Measurements from ENCODE around the gene AADACL3.
"Not testable (repeated sequence)": the region's sequence is repeated elsewhere in the genome, so short reads cannot be mapped to it uniquely, and the experiment has no call there.

The AADACL3 gene

DNA sequence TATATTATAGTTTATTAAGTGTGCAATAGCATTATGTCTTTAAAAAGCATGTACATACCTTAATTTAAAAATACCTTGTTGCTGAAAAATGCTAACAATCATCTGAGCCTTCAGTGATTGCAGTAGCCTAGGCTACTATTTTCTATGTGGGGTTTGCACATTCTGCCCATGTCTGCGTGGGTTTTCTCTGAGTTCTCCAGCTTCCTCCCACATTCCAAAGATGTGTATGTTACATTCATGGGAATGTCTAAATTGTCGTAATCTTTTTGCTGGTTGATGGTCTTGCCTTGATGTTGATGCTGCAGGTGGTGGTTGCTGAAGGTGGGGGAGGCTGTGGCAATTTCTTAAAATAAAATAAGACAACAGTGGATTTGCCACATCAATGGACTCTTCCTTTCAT lies 12.5 kb downstream of the AADACL3 start:
- Mint-ChIP-seq H3K36me3 (ENCODE audit: low read depth) (no peaks in the 10 kb centered on the region), H3K4me3 (no peak overlapping the region), H3K27ac (no peak overlapping the region), H3K4me1 (no peaks in the 10 kb centered on the region), H3K9me3 (peaks cover 37% of the 10 kb centered on the region), H3K27me3 (ENCODE audit: low read depth) (peaks cover 22% of the 10 kb centered on the region)
- TF ChIP-seq, protein P1, sequence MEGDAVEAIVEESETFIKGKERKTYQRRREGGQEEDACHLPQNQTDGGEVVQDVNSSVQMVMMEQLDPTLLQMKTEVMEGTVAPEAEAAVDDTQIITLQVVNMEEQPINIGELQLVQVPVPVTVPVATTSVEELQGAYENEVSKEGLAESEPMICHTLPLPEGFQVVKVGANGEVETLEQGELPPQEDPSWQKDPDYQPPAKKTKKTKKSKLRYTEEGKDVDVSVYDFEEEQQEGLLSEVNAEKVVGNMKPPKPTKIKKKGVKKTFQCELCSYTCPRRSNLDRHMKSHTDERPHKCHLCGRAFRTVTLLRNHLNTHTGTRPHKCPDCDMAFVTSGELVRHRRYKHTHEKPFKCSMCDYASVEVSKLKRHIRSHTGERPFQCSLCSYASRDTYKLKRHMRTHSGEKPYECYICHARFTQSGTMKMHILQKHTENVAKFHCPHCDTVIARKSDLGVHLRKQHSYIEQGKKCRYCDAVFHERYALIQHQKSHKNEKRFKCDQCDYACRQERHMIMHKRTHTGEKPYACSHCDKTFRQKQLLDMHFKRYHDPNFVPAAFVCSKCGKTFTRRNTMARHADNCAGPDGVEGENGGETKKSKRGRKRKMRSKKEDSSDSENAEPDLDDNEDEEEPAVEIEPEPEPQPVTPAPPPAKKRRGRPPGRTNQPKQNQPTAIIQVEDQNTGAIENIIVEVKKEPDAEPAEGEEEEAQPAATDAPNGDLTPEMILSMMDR (IDR thresholded peaks at IDR 0.05; ENCODE audit: unreplicated experiment in 3 of 3) = no peak

DNA sequence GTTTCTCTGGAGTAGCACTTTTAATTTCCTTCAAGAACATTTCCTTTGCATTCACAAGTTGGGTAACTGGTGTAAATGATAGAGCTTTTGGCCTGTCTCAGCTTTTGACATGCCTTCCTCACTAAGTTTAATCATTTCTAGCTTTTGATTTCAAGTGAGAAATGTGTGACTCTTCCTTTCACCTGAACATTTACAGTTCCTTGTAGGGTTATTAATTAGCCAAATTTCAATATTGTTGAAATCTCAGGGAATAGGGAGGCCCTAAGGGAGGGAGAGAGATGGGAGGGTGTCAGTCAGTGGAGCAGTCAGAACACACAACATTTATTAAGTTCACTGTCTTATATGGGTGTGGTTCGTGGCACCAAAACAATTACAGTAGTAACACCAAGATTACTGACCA lies 14.2 kb downstream of the AADACL3 start:
- Mint-ChIP-seq H3K27ac (no peak overlapping the region), H3K27me3 (ENCODE audit: low read depth) (peaks cover 25% of the 10 kb centered on the region), H3K4me1 (no peaks in the 10 kb centered on the region), H3K36me3 (ENCODE audit: low read depth) (no peaks in the 10 kb centered on the region), H3K9me3 (peaks cover 42% of the 10 kb centered on the region), H3K4me3 (no peak overlapping the region)
- TF ChIP-seq, protein P1 (IDR thresholded peaks at IDR 0.05; ENCODE audit: unreplicated experiment in 3 of 3) = no peak

DNA sequence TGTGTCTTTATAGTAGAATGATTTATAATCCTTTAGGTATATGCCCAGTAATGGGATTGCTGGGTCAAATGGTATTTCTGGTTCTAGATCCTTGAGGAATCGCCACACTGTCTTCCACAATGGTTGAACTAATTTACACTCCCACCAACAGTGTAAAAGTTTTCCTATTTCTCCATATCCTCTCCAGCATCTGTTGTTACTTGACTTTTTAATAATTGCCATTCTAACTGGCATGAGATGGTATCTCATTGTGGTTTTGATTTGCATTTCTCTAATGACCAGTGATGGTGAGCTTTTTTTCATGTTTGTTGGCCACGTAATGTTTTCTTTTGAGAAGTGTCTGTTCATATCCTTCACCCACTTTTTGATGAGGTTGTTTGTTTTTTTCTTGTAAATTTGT lies 15.2 kb downstream of the AADACL3 start:
- H3K9me3 Mint-ChIP-seq = peaks cover 45% of the 10 kb centered on the region
- peaks cover 25% of the 10 kb centered on the region for H3K27me3 Mint-ChIP-seq (ENCODE audit: low read depth)
- not testable (repeated sequence) for H3K4me1 Mint-ChIP-seq; H3K27ac Mint-ChIP-seq; H3K4me3 Mint-ChIP-seq; H3K36me3 Mint-ChIP-seq (ENCODE audit: low read depth)

DNA sequence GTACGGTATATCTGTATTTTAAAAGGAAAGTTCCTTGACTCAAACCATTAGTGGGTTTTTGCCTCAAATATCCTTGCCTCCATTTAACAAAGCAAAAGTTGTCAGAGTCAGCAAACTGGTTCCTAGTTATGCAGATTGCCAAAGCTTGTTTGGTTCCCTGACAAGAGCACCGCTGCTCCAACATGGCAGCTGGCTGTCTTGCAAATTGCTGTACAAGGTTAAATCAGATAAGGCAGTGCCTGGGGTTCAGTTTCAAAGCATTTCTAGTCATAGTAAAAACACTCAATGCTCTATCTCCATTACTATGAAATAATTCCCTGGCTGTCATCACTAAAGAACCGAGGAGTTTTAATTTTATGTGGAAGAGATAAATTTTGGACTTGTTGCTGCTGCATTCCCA lies 18.7 kb downstream of the AADACL3 start:
- Mint-ChIP-seq H3K4me3 (no peak overlapping the region), H3K9me3 (peaks cover 53% of the 10 kb centered on the region), H3K27me3 (ENCODE audit: low read depth) (peaks cover 25% of the 10 kb centered on the region), H3K36me3 (ENCODE audit: low read depth) (no peaks in the 10 kb centered on the region), H3K27ac (no peak overlapping the region), H3K4me1 (peaks cover 5% of the 10 kb centered on the region)
- TF ChIP-seq, protein P1 (IDR thresholded peaks at IDR 0.05; ENCODE audit: unreplicated experiment in 3 of 3) = no peak

DNA sequence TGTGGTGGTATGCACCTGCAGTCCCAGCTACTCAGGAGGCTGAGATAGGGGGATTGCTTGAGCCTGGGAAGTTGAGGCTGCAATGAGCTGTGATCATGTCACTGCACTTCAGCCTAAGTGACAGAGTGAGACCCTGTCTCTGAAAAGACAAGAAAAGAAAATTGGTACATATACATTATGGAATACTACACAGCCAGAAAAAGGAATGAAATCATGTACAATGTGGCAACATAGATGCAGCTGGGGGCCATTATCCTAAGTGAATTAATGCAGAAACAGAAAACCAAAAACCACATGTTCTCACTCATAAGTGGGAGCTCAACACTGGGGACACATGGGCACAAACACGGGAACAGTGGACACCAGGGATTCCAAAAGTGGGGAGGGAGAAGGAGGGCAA lies 23.0 kb downstream of the AADACL3 start:
- Mint-ChIP-seq H3K36me3 (ENCODE audit: low read depth) (no peaks in the 10 kb centered on the region), H3K27me3 (ENCODE audit: low read depth) (peaks cover 8% of the 10 kb centered on the region), H3K9me3 (peaks cover 26% of the 10 kb centered on the region), H3K4me3 (no peak overlapping the region), H3K4me1 (peaks cover 5% of the 10 kb centered on the region), H3K27ac (no peak overlapping the region)
- TF ChIP-seq, protein P1 (IDR thresholded peaks at IDR 0.05; ENCODE audit: unreplicated experiment in 3 of 3) = no peak

DNA sequence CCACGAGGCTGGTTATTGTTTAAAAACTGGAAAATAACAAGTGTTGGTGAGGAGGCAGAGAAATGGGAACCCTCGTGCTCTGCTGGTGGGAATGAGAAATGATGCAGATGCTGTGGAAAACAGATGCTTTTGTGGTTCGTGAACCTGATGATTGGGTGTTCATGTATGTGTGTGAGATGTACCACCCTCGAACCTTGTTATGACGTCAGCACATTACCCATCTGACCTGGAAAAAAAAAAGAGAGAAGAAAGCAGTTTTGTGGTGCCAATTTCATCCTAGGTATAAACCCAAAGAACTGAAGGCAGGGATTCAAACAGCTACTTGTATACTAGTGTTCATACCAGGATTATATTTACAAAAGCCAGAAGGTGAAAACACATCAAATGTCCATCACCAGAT lies 23.7 kb downstream of the AADACL3 start:
- Mint-ChIP-seq H3K27me3 (ENCODE audit: low read depth) (peaks cover 4% of the 10 kb centered on the region), H3K36me3 (ENCODE audit: low read depth) (no peaks in the 10 kb centered on the region), H3K9me3 (peaks cover 26% of the 10 kb centered on the region), H3K4me3 (no peak overlapping the region), H3K27ac (no peak overlapping the region), H3K4me1 (peaks cover 5% of the 10 kb centered on the region)
- TF ChIP-seq, protein P1 (IDR thresholded peaks at IDR 0.05; ENCODE audit: unreplicated experiment in 3 of 3) = no peak
